GM12878 (cell line): ENCODE data around the gene BTBD1. TPM values are rescaled to one million over a fixed set of nuclear protein-coding genes. Genes with fewer than 3 reads are reported as not detected.

Experiments used
- ATAC-seq: fragments of 200-7000 bp; cut with Tn5 transposase; 3 replicates; pipeline ENCODE4 v1.9.1; 2020; ENCODE audit warnings: mild to moderate bottlenecking, moderate library complexity
- BruUV-seq: library from RNA; stranded (reverse); fragments of 400-500 nt; replicated peaks from 2 replicates; lab custom pipeline; 2021; lab: Mats Ljungman, UMichigan
- CTCF ChIA-PET: fragments of 300-600 bp; sonication (Branson Sonifier 250); formaldehyde crosslinking; extraction: SDS; loops from one replicate; lab custom pipeline; 2021; ENCODE audit warnings: inconsistent platforms; lab: Yijun Ruan, JAX
- POLR2A ChIA-PET: fragments of 350-600 bp; formaldehyde crosslinking; extraction: SDS; loops from one replicate; lab custom pipeline; 2021; ENCODE audit warnings: inconsistent platforms; lab: Charles Lee
- RAD21 ChIA-PET: fragments of 300-600 bp; sonication (Branson Sonifier 250); formaldehyde crosslinking; loops from one replicate; lab custom pipeline; 2023; ENCODE audit warnings: antibody characterized with exemption; ENCODE audit not compliant: unreplicated experiment; lab: Charles Lee
- SMC1A ChIA-PET: fragments of 300-600 bp; sonication (Branson Sonifier 250); formaldehyde crosslinking; loops from one replicate; lab custom pipeline; 2023; ENCODE audit not compliant: unreplicated experiment, uncharacterized antibody; lab: Charles Lee
- DNase-seq: peaks from one replicate; pipeline ENCODE4 v3.0.0-alpha.2; 2011; ENCODE audit warnings: low read depth, low spot score
- FAIRE-seq: peaks from 3 replicates; lab custom pipeline; 2011; peaks lifted over from hg19 to GRCh38; lab: Jason Lieb, UNC
- H2AFZ ChIP-seq: 2 replicates; pipeline ENCODE4 v1.6.0; 2011; ENCODE audit warnings: low read depth, low read length, control low read depth; ENCODE audit not compliant: control insufficient read depth
- H3K27ac ChIP-seq: 2 replicates; pipeline ENCODE4 v1.5.1; 2011; ENCODE audit warnings: control low read depth; ENCODE audit not compliant: control insufficient read depth, insufficient read depth
- H3K27me3 ChIP-seq, 2 experiments: replicated peaks in 1 of 2; 2 replicates each; pipeline versions ENCODE4 v1.6.0 to v1.6.1; 2011; ENCODE audit warnings: low read length in 1 of 2; ENCODE audit not compliant: control insufficient read depth in 2 of 2, insufficient read depth in 2 of 2
- H3K36me3 ChIP-seq, 2 experiments: 2 replicates each; pipeline ENCODE4 v1.5.1; 2011; ENCODE audit warnings: low read length in 1 of 2; ENCODE audit not compliant: control insufficient read depth in 2 of 2, insufficient read depth in 2 of 2
- H3K4me1 ChIP-seq: 2 replicates; pipeline ENCODE4 v1.6.1; 2011; ENCODE audit warnings: mild to moderate bottlenecking, low read length, moderate library complexity, mixed read lengths; ENCODE audit not compliant: control insufficient read depth, insufficient read depth
- H3K4me2 ChIP-seq: 2 replicates; pipeline ENCODE4 v1.6.0; 2011; ENCODE audit warnings: control low read depth; ENCODE audit not compliant: control insufficient read depth, insufficient read depth
- H3K4me3 ChIP-seq: fragments of 200-600 bp; sonication (generic); 2 replicates; pipeline ENCODE4 v1.5.1; 2016
- H3K79me2 ChIP-seq: 2 replicates; pipeline ENCODE4 v1.6.0; 2011; ENCODE audit warnings: low read length; ENCODE audit not compliant: control insufficient read depth, insufficient read depth
- H3K9ac ChIP-seq: 2 replicates; pipeline ENCODE4 v1.8.0; 2011; ENCODE audit warnings: low read length, control low read depth, mixed read lengths; ENCODE audit not compliant: control insufficient read depth, insufficient read depth
- H3K9me3 ChIP-seq: replicated peaks from 3 replicates; pipeline ENCODE4 v1.5.1; 2011; ENCODE audit warnings: mild to moderate bottlenecking, low read length; ENCODE audit not compliant: control insufficient read depth, insufficient read depth
- H4K20me1 ChIP-seq: 2 replicates; pipeline ENCODE4 v1.6.0; 2011; ENCODE audit not compliant: control insufficient read depth, insufficient read depth
- CHD2 ChIP-seq: IDR thresholded peaks from 2 replicates; pipeline ENCODE4 v1.6.1; 2011; ENCODE audit warnings: low read depth, low read length, improper control_type of control experiment, borderline replicate concordance
- CREM ChIP-seq: IDR thresholded peaks from 2 replicates; pipeline ENCODE4 v1.6.1; 2014; ENCODE audit warnings: antibody characterized with exemption, low read depth
- DPF2 ChIP-seq: fragments of 450-650 bp; IDR thresholded peaks from 2 replicates; pipeline ENCODE4 v1.6.1; 2017; ENCODE audit warnings: mild to moderate bottlenecking
- E2F8 ChIP-seq: fragments of 450-650 bp; IDR thresholded peaks from 2 replicates; pipeline ENCODE4 v1.6.1; 2018; ENCODE audit warnings: mild to moderate bottlenecking, low read depth, moderate library complexity; ENCODE audit not compliant: partially characterized antibody
- EZH2 ChIP-seq: IDR thresholded peaks from 2 replicates; pipeline ENCODE4 v1.6.1; 2012; ENCODE audit warnings: low read depth, mild to moderate bottlenecking, control low read depth, inconsistent platforms, low read length, borderline replicate concordance; ENCODE audit not compliant: control insufficient read depth
- HDGF ChIP-seq: fragments of 450-650 bp; IDR thresholded peaks from 2 replicates; pipeline ENCODE4 v1.6.1; 2016; ENCODE audit warnings: antibody characterized with exemption
- HSF1 ChIP-seq: fragments of 150-350 bp; IDR thresholded peaks from 2 replicates; pipeline ENCODE4 v1.6.1; 2014; ENCODE audit warnings: mild to moderate bottlenecking, low read depth, low read length
- IKZF2 ChIP-seq, 2 experiments: fragments of 450-650 bp; IDR thresholded peaks; 2 replicates each; pipeline ENCODE4 v1.6.1; 2017; ENCODE audit warnings: mild to moderate bottlenecking in 2 of 2, moderate library complexity in 2 of 2
- KDM1A ChIP-seq: fragments of 200-600 bp; sonication (generic); IDR thresholded peaks from 2 replicates; pipeline ENCODE4 v1.6.1; 2016; ENCODE audit warnings: borderline replicate concordance
- MLLT1 ChIP-seq: fragments of 450-650 bp; IDR thresholded peaks from 2 replicates; pipeline ENCODE4 v1.6.1; 2016; ENCODE audit warnings: mild to moderate bottlenecking
- NBN ChIP-seq: fragments of 450-650 bp; IDR thresholded peaks from 2 replicates; pipeline ENCODE4 v1.6.1; 2016
- NFXL1 ChIP-seq: fragments of 450-650 bp; IDR thresholded peaks from 2 replicates; pipeline ENCODE4 v1.6.1; 2017; ENCODE audit warnings: antibody characterized with exemption, mild to moderate bottlenecking, borderline replicate concordance
- PAX5 ChIP-seq: IDR thresholded peaks from 2 replicates; pipeline ENCODE4 v1.6.1; 2011; ENCODE audit warnings: low read depth, low read length, borderline replicate concordance
- POU2F2 ChIP-seq: IDR thresholded peaks from 3 replicates; pipeline ENCODE4 v1.6.1; 2011; ENCODE audit warnings: low read depth, mild to moderate bottlenecking, low read length, borderline replicate concordance
- RAD51 ChIP-seq: fragments of 450-650 bp; IDR thresholded peaks from 2 replicates; pipeline ENCODE4 v1.6.1; 2016; ENCODE audit warnings: moderate library complexity, mild to moderate bottlenecking, inconsistent platforms
- RFX5 ChIP-seq: IDR thresholded peaks from 2 replicates; pipeline ENCODE4 v1.6.1; 2011; ENCODE audit warnings: low read depth, low read length, improper control_type of control experiment
- SPI1 ChIP-seq: IDR thresholded peaks from 2 replicates; pipeline ENCODE4 v1.6.1; 2011; ENCODE audit warnings: low read depth, mild to moderate bottlenecking, low read length, moderate library complexity, borderline replicate concordance; ENCODE audit not compliant: insufficient read depth
- ZNF217 ChIP-seq: fragments of 450-650 bp; IDR thresholded peaks from 2 replicates; pipeline ENCODE4 v1.6.1; 2017; ENCODE audit warnings: antibody characterized with exemption, mild to moderate bottlenecking
- ZNF274 ChIP-seq: IDR thresholded peaks from one replicate; pipeline ENCODE4 v1.8.0; 2011; ENCODE audit not compliant: insufficient read length, insufficient read depth
- WGBS: methylation state at CpG from one replicate; pipeline ENCODE4 v1.1.6; 2016; ENCODE audit warnings: low lambda C conversion rate; ENCODE audit not compliant: insufficient replicate concordance, insufficient coverage; ENCODE audit errors: missing lambda C conversion rate; 5-methylcytosine and 5-hydroxymethylcytosine counted together
- in situ Hi-C: fragments of 300-500 bp; cut with MboI; formaldehyde crosslinking; loops from 9 replicates; pipeline ENCODE4 v1.14.3; 2018; ENCODE audit warnings: mixed read lengths
- intact Hi-C: fragments of 100-400 bp; cut with micrococcal nuclease; formaldehyde crosslinking; loops from one replicate; pipeline ENCODE4 v1.14.2; 2022; ENCODE audit not compliant: unreplicated experiment
- polyA plus RNA-seq, 11 experiments: library from polyadenylated mRNA; depleted of rRNA in 4 of 11; unstranded in 6 of 11; stranded (reverse) in 5 of 11; fragments of >200 nt; fragmentation: Nextera tagmentation in 4 of 11; fragmentation: Illumina TruSeq in 1 of 11; extraction: Ambion mirVana in 4 of 11; extraction: Trizol in 1 of 11; gene quantifications; 1 replicate in 1 of 11; 2 replicates in 10 of 11; pipeline versions ENCODE4 v1.2.1 to v1.2.3, GENCODE V29; 2011 to 2016; ENCODE audit warnings: inconsistent platforms in 2 of 11, missing spikeins in 2 of 11, low read depth in 1 of 11
- total RNA-seq, 4 experiments: library from RNA; depleted of rRNA in 3 of 4; stranded (reverse); fragments of >200 nt in 3 of 4; fragmentation: Illumina TruSeq in 1 of 4; extraction: Trizol in 1 of 4; gene quantifications; 2 replicates each; pipeline versions ENCODE4 v1.2.1 to v1.2.3, GENCODE V29; 2013 to 2021

Gene BTBD1
- total and polyA plus RNA-seq, 10 of the 15 experiments (the other 5 are each of a cell fraction or from before 2014, with no cell fraction given): 17.5 to 90.4 (median 73.1) TPM

GRCh38 chr15:83030021-83030420 lies 37.0 kb downstream of the BTBD1 start:
- in situ Hi-C loops (no loop called here), intact Hi-C loops (no loop called here)
- Histone ChIP-seq H3K27ac (no peak overlapping the region), H3K27me3 (no peaks in the 10 kb centered on the region), H3K9me3 (no peaks in the 10 kb centered on the region; the same call in 2 of the 3 replicates), H3K4me3 (no peak overlapping the region), H4K20me1 (no peaks in the 10 kb centered on the region; the same call in 1 of the 2 replicates)
- FAIRE-seq (no peak), DNase-seq (no peak)
- SMC1A ChIA-PET: no interaction called here
- no peak for TF ChIP-seq KDM1A
- TF ChIP-seq ZNF217: no peak
- no peak for TF ChIP-seq CHD2
- TF ChIP-seq RAD51: no peak
- TF ChIP-seq ZNF274: no peak
- TF ChIP-seq NFXL1: no peak
- no peak for TF ChIP-seq E2F8
- no peak for TF ChIP-seq EZH2
- no peak for TF ChIP-seq HDGF
- no peak for TF ChIP-seq CREM
- TF ChIP-seq NBN: no peak
- no peak for TF ChIP-seq SPI1
- no peak for TF ChIP-seq PAX5
- TF ChIP-seq MLLT1: no peak
- no peak for TF ChIP-seq HSF1
- TF ChIP-seq RFX5: no peak
- no peak for TF ChIP-seq POU2F2
- no peak for TF ChIP-seq DPF2
- TF ChIP-seq IKZF2 (IDR thresholded peaks at IDR 0.05): no peak
- TF ChIP-seq, all 136 proteins: peak for 0
- Histone ChIP-seq H3K36me3 (peaks cover 10 to 29% of the 10 kb centered on the region in 2 experiments), H3K4me2 (no peak overlapping the region), H3K79me2 (peaks cover 12% of the 10 kb centered on the region), H3K9ac (no peak overlapping the region), H2AFZ (no peak overlapping the region), H3K4me1 (no peaks in the 10 kb centered on the region)
- ChIA-PET RAD21 (no interaction called here), POLR2A (no interaction called here), CTCF (interaction anchor here (0.6 kb wide), 1 partner anchor 68 kb away, joined by 3 read pairs; no protein-coding TSS in a partner anchor)
- WGBS: over 99% methylated on average over 8 of the region's 8 CpGs
- no peak for ATAC-seq
- no TSS peak for BruUV-seq
